ENCODE results near the gene KDM5C.

KDM5C gene

GRCh38 chrX:53224860-53225797 lies at the start of gene KDM5C:
Gene KDM5C, minus strand, starts transcription at chrX:53225207. Its CDS starts 318 bp downstream, at chrX:53224889.
- DNase-seq (ENCODE audit: low read depth): peak; percentile 41

- no peak for DNase-seq (ENCODE audit: low read depth)
Measured at GRCh38 chrX:53272808-53273337, 47.9 kb upstream of the KDM5C start.

GRCh38 chrX:53269536-53270107 lies 44.6 kb upstream of the KDM5C start:
- DNase-seq (ENCODE audit: low read depth): no peak

- no peak for DNase-seq (ENCODE audit: low read depth)
Measured at GRCh38 chrX:53268173-53268572, 43.2 kb upstream of the KDM5C start.

DNA sequence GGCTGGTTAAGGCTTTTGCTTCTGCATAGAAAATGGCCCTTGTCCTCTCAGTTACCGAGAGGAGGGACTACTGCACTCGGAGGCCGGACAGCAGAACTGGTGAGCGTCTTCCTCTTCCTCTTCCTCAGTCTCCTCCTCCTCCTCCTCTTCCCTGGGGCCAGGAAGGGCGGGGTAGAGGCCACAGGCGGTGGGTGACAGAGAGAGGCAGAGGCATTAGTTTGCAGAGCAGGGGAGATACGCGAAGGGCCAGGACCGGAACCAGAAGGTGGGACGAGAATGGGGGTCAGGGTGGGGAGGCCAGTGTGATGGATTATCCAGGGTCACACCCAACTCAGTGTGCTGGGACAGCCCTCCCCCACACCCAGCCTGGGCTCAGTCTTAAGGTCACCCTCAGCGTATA lies 41.9 kb upstream of the KDM5C start:
- DNase-seq (ENCODE audit: low read depth): no peak

DNA sequence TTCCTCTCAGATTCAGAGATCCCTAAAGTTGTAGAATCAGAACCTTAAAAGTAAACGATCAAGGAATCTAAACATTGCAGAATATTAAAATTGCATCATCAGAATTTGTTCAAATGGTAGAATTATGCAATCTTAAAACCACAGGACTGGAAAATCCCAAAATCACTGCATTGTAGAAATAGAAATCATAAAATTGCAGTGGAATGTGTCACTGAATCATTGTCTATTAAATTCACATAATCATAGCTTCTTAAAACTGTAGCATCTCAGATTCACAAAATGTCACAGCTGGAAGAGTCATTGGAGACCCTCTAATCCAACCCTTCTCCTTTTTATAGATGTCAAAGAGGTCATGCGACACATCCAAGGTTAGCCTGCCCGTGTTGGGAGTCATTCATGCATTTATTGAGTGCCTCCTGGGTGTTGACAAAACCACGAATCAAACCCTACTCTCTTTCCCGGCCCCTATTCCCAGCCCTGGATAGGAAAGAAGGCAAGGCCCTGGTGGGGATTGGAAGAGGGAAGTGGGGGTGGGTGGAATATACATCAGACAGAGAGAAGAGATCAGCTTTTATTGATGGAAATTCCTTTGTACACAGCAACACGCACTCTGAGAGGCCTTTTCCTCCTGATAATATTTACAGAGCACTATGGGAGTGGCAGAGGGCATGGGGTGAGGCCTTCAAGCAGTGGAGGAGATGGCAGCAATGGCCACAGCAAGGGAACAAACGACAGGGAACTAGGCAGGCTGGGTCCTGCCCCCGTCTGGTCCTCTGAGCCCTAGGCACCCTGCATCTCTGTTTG lies 41.0 kb upstream of the KDM5C start:
- DNase-seq (ENCODE audit: low read depth): no peak

GRCh38 chrX:53263597-53264094 lies 38.6 kb upstream of the KDM5C start:
- no peak for DNase-seq (ENCODE audit: low read depth)

DNA sequence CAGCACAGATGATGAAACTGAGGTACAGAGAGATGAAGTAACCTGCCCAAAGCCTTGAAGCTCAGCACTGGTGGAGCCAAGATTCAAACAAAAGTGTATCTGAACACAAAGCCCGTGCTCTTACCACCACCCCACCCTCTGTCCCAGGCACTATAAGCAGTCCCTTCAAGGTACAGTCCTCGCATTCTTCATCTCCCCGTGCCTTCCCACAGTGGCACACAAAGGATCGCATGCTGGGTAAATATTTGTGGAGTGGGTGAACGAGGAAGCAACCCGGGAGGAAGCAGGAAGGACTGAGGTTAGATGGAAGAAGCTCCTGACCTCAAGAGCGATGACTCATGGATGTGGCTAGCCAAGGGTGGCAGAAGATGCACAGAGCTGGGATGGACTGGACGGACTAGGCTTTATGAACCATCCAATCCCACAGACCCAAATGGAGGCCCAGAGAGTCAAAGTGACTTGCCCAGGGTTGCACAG lies 37.9 kb upstream of the KDM5C start:
- DNase-seq (ENCODE audit: low read depth): no peak

DNA sequence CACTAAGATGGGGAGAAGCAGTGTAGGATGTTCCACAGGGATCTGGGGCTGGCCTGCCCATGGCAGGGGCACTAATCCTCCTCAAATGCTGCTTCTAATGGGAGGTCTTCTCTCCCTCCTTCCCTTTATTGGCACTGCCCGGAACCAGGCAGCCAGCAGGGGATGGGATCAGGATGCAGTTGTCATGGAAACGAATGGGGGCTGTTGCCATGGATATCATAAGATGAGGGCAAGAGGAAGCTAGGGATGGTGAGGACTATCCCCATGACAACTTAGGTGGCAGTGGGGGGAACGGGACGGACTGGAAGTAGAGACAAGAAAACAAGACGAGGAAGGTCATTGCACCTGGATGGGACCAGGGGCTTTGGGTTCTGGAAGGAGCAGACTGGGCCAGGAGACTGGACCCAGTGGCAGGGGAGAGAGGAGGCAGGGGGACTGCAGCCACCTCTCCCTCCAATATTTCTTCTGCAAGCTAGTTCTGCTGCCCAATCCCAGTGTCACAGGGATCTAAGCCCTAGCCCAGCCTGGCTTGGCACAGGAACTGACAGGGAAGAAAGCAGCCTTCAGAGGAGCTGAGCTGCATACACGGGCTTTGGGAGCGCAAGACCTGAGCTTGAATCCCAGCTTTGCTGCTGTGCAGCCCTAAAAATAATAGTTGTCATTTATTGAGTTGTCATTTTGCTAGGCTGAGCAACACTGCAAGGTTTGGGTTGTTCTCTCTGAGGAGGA lies 37.3 kb upstream of the KDM5C start:
- no peak for DNase-seq (ENCODE audit: low read depth)

GRCh38 chrX:53261355-53261972 lies 36.5 kb upstream of the KDM5C start:
- no peak for DNase-seq (ENCODE audit: low read depth)

DNA sequence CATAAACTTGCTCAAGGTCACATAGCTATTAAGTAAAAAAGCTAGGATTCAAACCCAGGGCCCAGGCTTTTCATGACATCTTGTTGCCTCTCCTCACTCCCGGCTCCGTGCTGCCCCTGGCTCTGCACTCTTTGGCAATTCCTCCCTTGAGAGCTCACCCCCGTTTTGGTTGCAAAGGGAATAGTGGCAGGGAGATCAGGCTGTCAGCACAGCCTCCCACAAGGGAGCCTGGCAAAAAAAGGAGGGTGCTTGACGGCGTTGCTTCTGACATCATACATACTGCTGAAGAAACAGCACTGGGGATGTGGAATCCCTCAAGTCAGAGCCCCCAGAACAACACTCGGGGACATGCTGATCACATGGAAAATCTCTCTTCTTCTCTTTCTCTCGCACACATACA lies 35.8 kb upstream of the KDM5C start:
- DNase-seq (ENCODE audit: low read depth): no peak

DNA sequence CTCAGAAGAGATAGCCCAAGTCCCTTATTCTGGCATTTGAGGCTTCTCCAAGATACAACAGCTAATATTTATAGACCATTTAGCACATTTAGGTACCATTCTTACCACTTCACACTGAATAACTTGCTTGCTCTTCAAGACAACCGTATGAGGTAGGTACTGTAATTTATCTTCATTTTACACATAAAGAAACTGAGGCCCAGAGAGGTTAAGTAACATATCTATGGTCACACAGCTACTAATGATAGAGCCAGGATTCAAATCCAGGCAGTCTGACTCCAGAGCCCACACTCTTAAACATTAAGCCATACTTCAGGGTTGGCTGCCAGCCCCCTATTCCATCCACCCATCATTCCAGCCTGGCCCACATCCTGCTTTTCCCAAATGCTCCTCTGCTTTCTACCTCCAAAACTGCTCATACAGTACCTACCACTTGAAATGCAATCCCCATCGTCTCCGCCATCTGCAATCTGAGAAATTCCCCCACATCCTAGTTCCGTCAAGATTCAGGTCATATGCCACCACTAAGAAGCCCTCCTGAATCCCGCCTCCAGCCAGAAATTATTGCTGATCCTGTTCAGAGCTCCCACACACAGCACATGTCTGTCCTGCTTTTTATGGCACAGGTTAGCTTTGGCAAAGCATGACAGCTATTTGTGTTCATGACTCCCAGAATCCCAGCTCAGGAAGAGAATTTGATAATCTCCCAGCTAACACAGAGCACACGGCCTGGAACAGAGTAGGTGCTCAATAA lies 32.8 kb upstream of the KDM5C start:
- DNase-seq (ENCODE audit: low read depth): no peak

GRCh38 chrX:53257166-53257565 lies 32.2 kb upstream of the KDM5C start:
- DNase-seq (ENCODE audit: low read depth): no peak

DNA sequence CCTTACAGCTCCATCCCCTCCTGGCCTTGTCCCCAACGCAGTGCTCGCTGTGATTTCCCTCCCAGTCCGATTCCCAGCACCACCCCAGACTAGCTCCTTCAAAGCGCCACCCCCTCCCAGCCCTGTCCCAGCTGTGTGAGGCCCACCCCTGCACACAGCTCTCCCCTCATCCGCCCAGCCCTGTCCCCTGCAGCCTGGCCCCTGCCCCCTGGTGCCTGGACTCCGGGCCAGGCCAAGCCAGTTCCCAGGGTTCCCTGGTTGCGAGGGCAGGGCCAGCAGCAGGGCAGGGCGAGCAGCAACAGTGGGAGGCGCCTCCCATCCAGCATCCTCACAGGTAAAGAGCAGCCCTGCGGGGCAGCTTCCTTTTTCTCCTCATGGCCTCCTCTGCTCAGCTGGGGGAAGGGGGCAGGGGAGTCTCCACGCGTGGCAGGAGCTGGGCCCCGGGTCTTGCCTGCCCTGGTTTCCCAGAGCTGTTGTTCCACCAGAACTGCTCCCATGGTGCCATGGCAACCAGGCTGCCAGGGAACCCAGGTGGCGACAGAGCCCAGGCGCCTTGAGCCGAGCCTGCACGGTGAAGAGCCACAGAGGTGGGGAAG lies 31.5 kb upstream of the KDM5C start:
- no peak for DNase-seq (ENCODE audit: low read depth)

GRCh38 chrX:53255738-53256191 lies 30.8 kb upstream of the KDM5C start:
- DNase-seq (ENCODE audit: low read depth): no peak

GRCh38 chrX:53254570-53255461 lies 29.8 kb upstream of the KDM5C start:
- DNase-seq (ENCODE audit: low read depth): no peak

DNA sequence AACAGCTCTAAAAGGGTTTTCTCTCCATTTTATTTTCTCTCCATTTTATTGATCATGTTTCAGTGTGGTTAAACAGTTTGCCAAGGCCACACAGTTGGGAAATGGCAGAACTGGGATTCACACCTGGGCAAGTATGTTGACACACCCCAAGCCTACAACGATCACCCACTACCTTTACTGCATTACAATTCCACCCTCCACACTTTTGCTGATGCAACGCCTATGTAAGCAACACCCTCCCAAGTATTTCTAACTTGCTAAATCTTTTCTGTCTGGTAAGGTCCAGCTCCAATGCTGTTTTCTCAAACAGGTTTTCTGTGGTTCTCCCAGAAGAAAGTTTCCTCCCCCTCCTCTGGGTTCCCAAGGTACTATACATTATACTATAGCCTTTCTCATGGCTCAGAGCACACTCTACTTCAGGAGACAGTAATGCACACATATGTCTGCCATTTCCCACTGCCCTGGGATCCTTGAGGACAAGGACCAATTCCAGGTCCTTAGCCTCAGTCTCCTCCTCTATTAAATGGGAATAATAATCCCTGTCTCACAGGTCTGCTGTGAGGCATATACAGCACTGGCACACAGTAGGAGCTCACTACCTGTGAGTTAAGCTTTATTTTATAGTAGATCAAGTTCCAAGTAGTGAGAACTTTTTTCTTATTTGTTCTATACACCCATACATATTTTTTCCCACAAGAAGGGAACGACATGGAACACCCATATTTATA lies 28.4 kb upstream of the KDM5C start:
- DNase-seq (ENCODE audit: low read depth): no peak

- no peak for DNase-seq (ENCODE audit: low read depth)
Measured at GRCh38 chrX:53251307-53251706, 26.3 kb upstream of the KDM5C start.

Measured in non-pigmented ciliary epithelial cell (primary cell).